ENCODE data around the gene CNOT3.
"Not testable (repeated sequence)": the region's sequence is repeated elsewhere in the genome, so short reads cannot be mapped to it uniquely, and the experiment has no call there.

CNOT3 gene

GRCh38 chr19:54137699-54138488, at the start of gene CNOT3:
Gene CNOT3 (plus strand): TSS chr19:54137762. CDS start chr19:54142979, 5,217 bp downstream.
- peak in 1 of 2 experiments; percentile 53 for DNase-seq

DNA sequence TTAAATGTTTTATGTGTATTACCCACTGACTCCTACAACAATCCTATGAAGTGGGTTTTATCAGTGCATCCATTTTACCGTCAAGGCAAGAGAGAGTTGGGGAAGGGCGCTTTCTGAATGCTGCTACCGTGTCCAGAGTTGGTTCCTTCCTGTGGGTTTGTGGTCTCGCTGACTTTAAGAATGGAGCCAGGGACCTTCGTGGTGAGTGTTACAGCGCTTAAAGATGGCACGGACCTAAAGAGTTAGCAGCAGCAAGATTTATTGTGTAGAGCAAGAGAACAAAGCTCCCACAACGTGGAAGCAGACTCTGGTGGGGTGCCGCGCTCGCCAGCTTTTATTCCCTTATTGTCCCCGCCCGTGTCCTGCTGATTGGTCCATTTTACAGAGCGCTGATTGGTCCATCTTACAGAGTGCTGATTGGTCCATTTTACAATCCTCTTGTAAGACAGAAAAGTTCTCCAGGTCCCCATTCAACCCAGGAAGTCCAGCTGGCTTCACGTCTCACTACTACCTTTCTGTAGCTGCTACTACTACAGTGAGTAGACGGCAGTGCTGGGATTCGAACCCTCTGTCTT, 43.0 kb upstream of the CNOT3 start:
- no peak for DNase-seq

GRCh38 chr19:54095136-54095858, 42.3 kb upstream of the CNOT3 start:
- no peak for DNase-seq

- peak in 1 of 2 experiments; percentile 84 for DNase-seq
Measured at GRCh38 chr19:54095859-54096616, 41.5 kb upstream of the CNOT3 start.

DNA sequence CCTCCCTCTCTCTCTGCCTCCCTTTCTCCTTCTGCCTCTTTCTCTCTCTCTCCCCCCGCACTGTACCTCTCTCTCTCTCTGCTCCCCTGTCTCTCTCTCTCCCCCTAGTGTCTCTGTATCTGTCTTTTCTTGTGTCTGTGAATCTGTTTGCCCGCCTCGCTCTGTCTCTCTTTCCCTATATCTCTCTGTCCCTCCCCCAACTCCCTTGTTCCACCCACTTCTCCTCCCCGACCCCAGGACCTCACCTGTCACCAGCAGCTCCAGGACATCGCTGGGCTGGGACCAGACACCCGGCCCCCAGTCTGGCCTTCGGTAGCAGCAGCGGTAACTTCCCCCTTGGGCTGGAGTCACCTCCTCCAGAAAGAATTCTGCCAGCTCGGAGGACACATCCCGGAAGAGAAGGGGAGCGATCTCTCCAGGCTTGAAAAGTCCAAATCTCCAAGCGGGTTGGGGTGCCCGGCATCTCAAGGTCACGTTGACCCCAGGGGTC, 40.9 kb upstream of the CNOT3 start:
- peak in 1 of 2 experiments; percentile 50 for DNase-seq

- no peak for DNase-seq
Measured at GRCh38 chr19:54099190-54099902, 38.2 kb upstream of the CNOT3 start.

GRCh38 chr19:54099903-54100255, 37.7 kb upstream of the CNOT3 start:
- DNase-seq, result not testable (repeated sequence)

- no peak for DNase-seq
Measured at GRCh38 chr19:54100561-54100960, 37.0 kb upstream of the CNOT3 start, which contains the start of gene OSCAR. Gene OSCAR (minus strand): TSS chr19:54100803. CDS start chr19:54100792, 11 bp downstream.

DNA sequence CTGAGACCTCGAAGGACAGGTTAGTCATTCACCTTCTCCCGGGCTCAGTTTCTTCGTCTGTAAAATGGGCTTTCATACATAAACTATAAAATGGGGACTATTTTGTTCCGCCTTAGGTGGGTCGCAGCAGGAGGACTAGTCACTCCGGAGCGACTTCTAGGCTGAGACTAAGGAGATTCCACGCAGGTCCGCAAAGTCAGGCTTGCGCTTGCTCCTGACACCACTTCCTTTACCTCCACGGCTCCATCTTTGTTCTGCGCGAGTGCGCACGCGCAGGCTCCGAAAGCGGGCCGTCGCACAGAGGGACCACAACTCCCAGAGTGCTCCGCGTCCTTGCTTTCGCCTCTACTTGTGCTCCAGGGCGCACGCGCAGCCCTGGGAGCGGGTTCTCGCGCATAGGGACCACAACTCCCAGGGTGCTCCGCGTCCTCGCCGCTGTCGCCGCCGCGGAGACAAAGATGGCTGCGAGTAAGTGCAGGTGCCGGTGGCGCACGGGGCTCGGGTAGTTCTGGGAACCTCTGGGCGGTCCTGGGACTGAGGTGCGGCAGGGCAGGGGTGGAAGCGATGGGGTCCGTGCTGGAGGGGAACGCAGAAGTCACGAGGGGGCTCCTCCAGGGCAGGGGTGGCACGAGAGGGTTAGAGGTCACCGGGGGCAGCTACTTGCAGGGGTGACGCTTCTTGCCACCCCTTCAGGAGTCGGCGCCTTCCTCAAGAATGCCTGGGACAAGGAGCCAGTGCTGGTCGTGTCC, 35.0 kb upstream of the CNOT3 start, which contains the start of gene NDUFA3:
Gene NDUFA3 (plus strand): TSS at position 435 of the 749 bp plus-strand sequence. CDS start 24 bp downstream, at position 459.
- DNase-seq, result peak; percentile 99 to 100

DNA sequence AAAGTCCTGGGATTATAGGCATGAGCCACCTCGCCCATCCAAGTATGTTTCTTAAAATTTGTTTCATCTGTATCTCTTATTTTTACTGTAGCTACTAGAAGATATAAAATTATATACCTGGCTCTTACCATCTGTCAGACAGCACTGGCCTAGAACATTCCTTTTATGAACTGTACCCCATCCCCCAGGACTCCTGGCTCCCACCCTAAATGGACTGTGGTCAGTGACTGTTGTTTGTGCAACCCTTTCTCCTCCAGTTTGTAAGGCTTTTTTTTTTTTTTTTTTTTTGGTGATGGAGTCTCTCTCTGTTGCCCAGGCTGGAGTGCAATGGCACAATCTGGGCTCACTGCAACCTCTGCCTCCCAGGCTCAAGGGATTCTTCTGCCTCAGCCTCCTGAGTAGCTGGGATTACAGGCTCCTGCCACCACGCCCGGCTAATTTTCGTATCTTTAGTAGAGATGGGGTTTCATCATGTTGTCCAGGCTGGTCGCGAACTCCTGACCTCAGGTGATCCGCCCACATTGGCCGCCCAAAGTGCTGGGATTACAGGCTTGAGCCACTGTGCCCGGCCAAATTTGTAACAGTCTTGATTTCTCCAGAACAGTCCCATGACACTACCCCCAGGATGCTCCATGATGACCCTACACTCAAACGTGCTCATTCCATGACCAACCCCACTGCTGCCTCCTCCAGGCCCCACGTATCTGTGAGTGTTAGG, 32.4 kb upstream of the CNOT3 start:
- DNase-seq, result no peak

- DNase-seq, result no peak
Measured at GRCh38 chr19:54105796-54106195, 31.8 kb upstream of the CNOT3 start.

DNA sequence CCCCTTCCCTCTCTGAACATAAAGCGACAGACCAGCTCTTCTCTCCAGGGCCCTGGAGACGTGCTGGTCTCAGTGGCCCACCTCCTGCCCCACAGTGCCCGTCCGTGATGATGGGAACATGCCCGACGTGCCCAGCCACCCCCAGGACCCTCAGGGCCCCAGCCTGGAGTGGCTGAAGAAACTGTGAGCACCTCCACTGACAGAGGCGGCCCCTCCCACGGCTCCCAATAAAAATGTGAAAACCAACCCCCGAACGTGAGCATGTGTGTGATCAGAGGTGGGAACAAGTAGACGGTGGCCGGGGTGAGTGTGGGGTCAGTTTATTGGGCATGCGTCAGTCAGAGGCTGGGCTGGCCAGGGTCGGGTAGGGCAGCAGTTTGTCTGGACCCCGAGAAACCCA, 30.8 kb upstream of the CNOT3 start:
- no peak for DNase-seq

- DNase-seq, result no peak
Measured at GRCh38 chr19:54107876-54108490, 29.6 kb upstream of the CNOT3 start.

- DNase-seq, result no peak
Measured at GRCh38 chr19:54108496-54108895, 29.1 kb upstream of the CNOT3 start.

DNA sequence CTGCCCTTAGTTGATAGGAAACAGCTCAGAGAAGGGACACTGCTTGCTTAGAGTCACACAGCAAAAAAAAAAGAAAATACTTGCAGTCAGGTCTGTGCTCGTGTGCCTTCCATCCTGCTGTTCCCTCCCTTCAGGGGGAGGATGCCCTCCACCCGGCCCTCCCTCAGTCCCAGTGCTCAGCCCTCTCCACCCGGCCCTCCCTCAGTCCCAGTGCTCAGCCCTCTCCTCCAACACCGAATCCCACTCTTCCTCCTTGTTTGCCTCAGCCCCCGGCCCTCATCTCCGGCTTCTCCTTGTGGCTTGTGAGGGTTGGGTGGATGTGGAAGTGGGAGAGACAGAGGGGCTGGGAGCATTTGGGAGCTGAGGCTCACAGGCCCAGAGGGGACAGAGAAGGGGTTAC, 27.9 kb upstream of the CNOT3 start:
- no peak for DNase-seq

DNA sequence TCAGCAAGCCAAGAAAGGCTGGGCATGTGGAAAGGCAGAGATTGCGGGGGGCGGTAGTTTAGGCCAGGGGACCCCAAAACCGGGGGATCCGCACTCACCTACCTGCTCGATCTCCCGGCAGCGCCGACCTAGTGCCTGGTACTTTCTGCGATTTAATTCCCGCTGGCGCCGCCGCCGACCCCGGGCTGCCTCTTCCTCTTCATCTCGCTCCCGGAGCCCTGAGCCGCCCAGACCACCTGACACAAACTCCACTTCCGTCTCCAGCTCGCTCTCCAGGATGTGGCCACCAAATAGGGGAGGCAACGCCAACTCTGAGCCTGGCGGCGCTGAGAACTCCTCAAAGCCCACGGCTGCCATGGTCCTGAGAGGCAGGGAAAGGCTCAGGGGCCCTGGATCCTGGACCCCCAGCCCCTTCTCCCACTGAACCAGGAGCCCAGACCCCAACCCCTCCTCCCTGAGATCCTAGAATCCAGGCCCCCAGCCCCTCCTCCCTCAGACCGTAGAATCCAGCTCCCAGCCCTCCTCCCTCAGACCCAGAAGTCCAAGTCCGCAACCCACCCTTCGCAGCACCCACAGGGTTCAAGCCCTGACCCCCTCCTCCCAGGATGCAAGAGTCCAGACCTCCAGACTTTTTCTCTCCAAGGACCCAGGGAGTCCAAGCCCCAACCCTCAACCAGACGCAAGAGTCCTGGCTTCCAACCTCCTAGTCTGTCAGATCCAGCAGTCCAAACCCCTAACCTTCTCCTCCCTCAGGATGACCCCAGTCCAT, 23.0 kb upstream of the CNOT3 start:
- DNase-seq, result peak in 1 of 2 experiments; percentile 71

GRCh38 chr19:54115109-54116063, 22.2 kb upstream of the CNOT3 start, which contains the start of the genes PRPF31 and TFPT:
Gene PRPF31 (plus strand): TSS chr19:54115754. CDS start chr19:54118279, 2,525 bp downstream.
Gene TFPT (minus strand): TSS chr19:54115657. CDS start chr19:54115269, 388 bp downstream.
- peak; percentile 99 to 100 for DNase-seq

DNA sequence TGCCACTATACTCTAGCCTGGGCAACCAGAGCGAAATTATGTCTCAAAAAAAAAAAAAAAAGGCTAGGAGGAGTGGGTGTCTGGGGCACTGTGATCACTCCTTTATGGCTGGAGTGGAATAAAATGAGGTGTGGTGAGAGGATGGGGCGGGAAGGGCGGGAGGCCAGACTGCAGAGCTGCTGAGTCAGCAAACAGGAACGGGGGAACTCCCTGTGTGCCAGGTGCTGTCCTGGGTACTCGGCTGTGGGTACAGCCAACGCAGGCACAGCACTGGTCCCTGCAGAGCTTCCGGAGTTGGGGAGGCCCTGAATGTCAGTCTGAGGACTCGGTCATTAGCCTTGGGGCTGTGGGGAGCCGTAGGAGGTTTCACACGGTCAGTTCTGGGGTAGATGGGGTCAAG, 16.3 kb upstream of the CNOT3 start:
- DNase-seq, result no peak
